ENCODE results near the gene KLHDC8A. TPM values are rescaled to one million over a fixed set of nuclear protein-coding genes. Genes with fewer than 3 reads are reported as not detected.

The KLHDC8A gene
- total and polyA plus RNA-seq, 4 donors: 0.17 to 1.4 (median 0.41) TPM

GRCh38 chr1:205317311-205317917 lies 39.3 kb downstream of the KLHDC8A start:
- H3K27ac ChIP-seq (ENCODE audit: low read depth in 1 of 2, low read length in 1 of 2): peak overlapping the region in 1 of 2 donors; percentile 82
- no peaks in the 10 kb centered on the region for H3K36me3 ChIP-seq (ENCODE audit: control insufficient read depth in 4 of 4, insufficient read depth in 4 of 4, low read length in 4 of 4)
- H3K4me3 ChIP-seq: no peak overlapping the region
- H3K9ac ChIP-seq (ENCODE audit: insufficient read depth in 1 of 2, low read length in 2 of 2): no peak overlapping the region
- peaks cover 3 to 51% (median 28%) of the 10 kb centered on the region in 5 donors for H3K4me1 ChIP-seq (ENCODE audit: control insufficient read depth in 5 of 5, insufficient read depth in 5 of 5, low read length in 5 of 5)
- H3K27me3 ChIP-seq (ENCODE audit: control insufficient read depth in 3 of 3, insufficient read depth in 3 of 3, low read length in 2 of 3): no peaks in the 10 kb centered on the region
- peaks cover 0 to 3% (median 0%) of the 10 kb centered on the region in 4 donors for H3K9me3 ChIP-seq (ENCODE audit: control insufficient read depth in 4 of 4, insufficient read depth in 3 of 4, low read length in 3 of 4)
- no peak for TF ChIP-seq CTCF (IDR thresholded peaks at IDR 0.05; ENCODE audit: control extremely low read depth, extremely low read depth)
- DNase-seq: peak; percentile 74 to 87 (median 81)
- 32 to 56% methylated on average over 7 of the region's 7 CpGs for whole genome bisulfite sequencing, 2 donors
- no peak for ATAC-seq (ENCODE audit: insufficient read depth, low FRiP score)

- H3K9me3 ChIP-seq (ENCODE audit: control insufficient read depth in 4 of 4, insufficient read depth in 3 of 4, low read length in 3 of 4): peaks cover 0 to 3% (median 0%) of the 10 kb centered on the region in 4 donors
- DNase-seq (no peak), ATAC-seq (ENCODE audit: insufficient read depth, low FRiP score) (no peak)
- TF ChIP-seq CTCF (IDR thresholded peaks at IDR 0.05; ENCODE audit: control extremely low read depth, extremely low read depth): no peak
- WGBS, 2 donors: 35 to 41% methylated on average over 2 of the region's 2 CpGs
- H3K27me3 ChIP-seq (ENCODE audit: control insufficient read depth in 3 of 3, insufficient read depth in 3 of 3, low read length in 2 of 3): no peaks in the 10 kb centered on the region
- H3K27ac ChIP-seq (ENCODE audit: low read depth in 1 of 2, low read length in 1 of 2): peak overlapping the region in 1 of 2 donors; percentile 82
- no peak overlapping the region for H3K9ac ChIP-seq (ENCODE audit: insufficient read depth in 1 of 2, low read length in 2 of 2)
- H3K4me1 ChIP-seq (ENCODE audit: control insufficient read depth in 5 of 5, insufficient read depth in 5 of 5, low read length in 5 of 5): peaks cover 3 to 51% (median 28%) of the 10 kb centered on the region in 5 donors
- H3K36me3 ChIP-seq (ENCODE audit: control insufficient read depth in 4 of 4, insufficient read depth in 4 of 4, low read length in 4 of 4): peaks cover 0 to 6% (median 0%) of the 10 kb centered on the region in 4 donors
- no peak overlapping the region for H3K4me3 ChIP-seq
Observed at GRCh38 chr1:205316161-205316566, 40.6 kb downstream of the KLHDC8A start.

- WGBS, 2 donors: 68 to 77% methylated on average over 5 of the region's 5 CpGs
- Histone ChIP-seq H3K27me3 (ENCODE audit: control insufficient read depth in 3 of 3, insufficient read depth in 3 of 3, low read length in 2 of 3) (no peaks in the 10 kb centered on the region), H3K36me3 (ENCODE audit: control insufficient read depth in 4 of 4, insufficient read depth in 4 of 4, low read length in 4 of 4) (peaks cover 0 to 16% (median 3%) of the 10 kb centered on the region in 4 donors), H3K4me3 (no peak overlapping the region), H3K27ac (ENCODE audit: low read depth in 1 of 2, low read length in 1 of 2) (peak overlapping the region in 1 of 2 donors; percentile 49), H3K9me3 (ENCODE audit: control insufficient read depth in 4 of 4, insufficient read depth in 3 of 4, low read length in 3 of 4) (peaks cover 0 to 3% (median 0%) of the 10 kb centered on the region in 4 donors), H3K4me1 (ENCODE audit: control insufficient read depth in 5 of 5, insufficient read depth in 5 of 5, low read length in 5 of 5) (peaks cover 0 to 53% (median 25%) of the 10 kb centered on the region in 5 donors), H3K9ac (ENCODE audit: insufficient read depth in 1 of 2, low read length in 2 of 2) (no peak overlapping the region)
- no peak for TF ChIP-seq CTCF (IDR thresholded peaks at IDR 0.05; ENCODE audit: control extremely low read depth, extremely low read depth)
- DNase-seq (no peak), ATAC-seq (ENCODE audit: insufficient read depth, low FRiP score) (no peak)
Observed at GRCh38 chr1:205315008-205315618, 41.6 kb downstream of the KLHDC8A start.

Measured in lung (tissue), 12 donors.